GM06990 (cell line): ENCODE results near the gene KIAA1671.

Experiments
- DNase-seq: peaks from one replicate; pipeline ENCODE4 v3.0.0-alpha.2; 2011; ENCODE audit not compliant: insufficient read length; ENCODE audit errors: extremely low read depth
- H3K27me3 ChIP-seq: replicated peaks from 2 replicates; pipeline ENCODE4 v1.6.0; 2011; ENCODE audit warnings: low read length; ENCODE audit not compliant: control insufficient read depth, insufficient read depth
- H3K36me3 ChIP-seq: 2 replicates; pipeline ENCODE4 v1.5.1; 2011; ENCODE audit warnings: low read length; ENCODE audit not compliant: control insufficient read depth, insufficient read depth
- H3K4me3 ChIP-seq: replicated peaks from 2 replicates; pipeline ENCODE4 v1.5.1; 2011; ENCODE audit warnings: low read depth, mild to moderate bottlenecking, control low read depth, low read length
- CTCF ChIP-seq: IDR thresholded peaks from 2 replicates; pipeline ENCODE4 v1.5.1; 2011; ENCODE audit warnings: low read length, control low read depth, mild to moderate bottlenecking, inconsistent platforms; ENCODE audit not compliant: insufficient read depth, poor library complexity, severe bottlenecking

Gene KIAA1671

GRCh38 chr22:25062386-25063085 lies 110.0 kb downstream of the KIAA1671 start:
- no peaks in the 10 kb centered on the region for H3K36me3 ChIP-seq
- no peak for DNase-seq
- no peak overlapping the region for H3K4me3 ChIP-seq
- TF ChIP-seq CTCF = no peak
- no peaks in the 10 kb centered on the region for H3K27me3 ChIP-seq

GRCh38 chr22:25064894-25065560 lies 112.5 kb downstream of the KIAA1671 start:
- no peak overlapping the region for H3K4me3 ChIP-seq
- no peaks in the 10 kb centered on the region for H3K36me3 ChIP-seq
- no peak for TF ChIP-seq CTCF
- no peaks in the 10 kb centered on the region; the same call in 1 of the 2 replicates for H3K27me3 ChIP-seq
- no peak for DNase-seq

DNA sequence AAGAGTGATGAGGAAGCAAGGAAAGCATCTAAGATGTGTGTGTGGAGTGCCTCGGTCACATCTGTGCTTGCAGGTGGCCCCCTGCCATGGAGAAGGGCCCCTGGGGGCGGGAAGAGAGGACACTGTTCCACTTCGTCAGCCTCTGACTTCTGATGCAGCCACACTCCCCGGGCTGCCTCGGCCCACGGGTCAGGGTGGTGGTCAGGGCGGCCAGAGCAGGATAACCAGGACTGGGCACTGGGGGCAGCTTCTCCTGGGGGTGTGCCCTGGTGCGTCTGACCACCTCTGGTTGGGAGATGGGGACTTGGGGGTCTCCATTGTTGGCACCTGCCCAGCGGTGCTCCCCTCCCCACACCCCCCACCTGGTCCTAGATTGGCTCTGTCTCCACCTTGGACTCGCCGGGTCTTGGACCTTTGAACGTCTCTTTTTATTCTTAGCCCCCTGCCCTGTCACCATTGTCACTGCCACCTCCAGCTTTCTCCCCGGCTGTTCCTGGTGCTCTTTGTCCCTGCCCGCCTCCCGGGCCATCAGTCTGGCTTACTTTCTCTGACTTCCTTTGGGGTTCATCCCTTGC lies 114.4 kb downstream of the KIAA1671 start:
- no peak for TF ChIP-seq CTCF
- no peak overlapping the region for H3K4me3 ChIP-seq
- no peaks in the 10 kb centered on the region for H3K36me3 ChIP-seq
- H3K27me3 ChIP-seq = no peaks in the 10 kb centered on the region; the same call in 1 of the 2 replicates
- DNase-seq = no peak

GRCh38 chr22:25067851-25068421 lies 115.4 kb downstream of the KIAA1671 start:
- Histone ChIP-seq H3K36me3 (no peaks in the 10 kb centered on the region), H3K4me3 (no peak overlapping the region), H3K27me3 (no peaks in the 10 kb centered on the region; the same call in 1 of the 2 replicates)
- TF ChIP-seq CTCF = no peak
- no peak for DNase-seq

- no peak overlapping the region for H3K4me3 ChIP-seq
- no peaks in the 10 kb centered on the region for H3K36me3 ChIP-seq
- no peaks in the 10 kb centered on the region; the same call in 1 of the 2 replicates for H3K27me3 ChIP-seq
- DNase-seq = no peak
- TF ChIP-seq CTCF = no peak
Measured at GRCh38 chr22:25068707-25069106, 116.2 kb downstream of the KIAA1671 start.
